HG02884 (cell line): ENCODE results near the gene EXOC6B.

Experiments
- ATAC-seq: cut with Tn5 transposase; IDR thresholded peaks from one replicate; pipeline ENCODE4 v1.9.1; 2021; ENCODE audit warnings: mild to moderate bottlenecking, moderate library complexity; ENCODE audit not compliant: unreplicated experiment

Gene EXOC6B

DNA sequence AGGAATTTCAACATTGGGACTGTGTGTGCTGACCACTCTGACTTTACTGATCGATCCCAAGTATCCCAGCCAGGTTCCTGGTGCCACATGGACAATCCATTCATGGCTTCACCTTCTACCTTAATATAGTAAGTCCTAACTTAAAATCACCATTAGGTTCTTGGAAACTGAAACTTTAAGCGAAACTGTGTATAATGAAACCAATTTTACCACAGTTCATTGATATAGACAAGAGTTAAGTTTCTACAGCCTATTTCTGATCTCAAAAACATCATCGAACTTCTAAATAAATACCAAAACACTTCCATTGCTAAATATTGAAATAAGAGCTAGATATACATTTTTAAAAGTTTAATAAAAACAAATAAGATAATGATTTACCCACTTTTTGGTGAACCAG lies 4.4 kb upstream of the EXOC6B start:
- no peak for ATAC-seq

DNA sequence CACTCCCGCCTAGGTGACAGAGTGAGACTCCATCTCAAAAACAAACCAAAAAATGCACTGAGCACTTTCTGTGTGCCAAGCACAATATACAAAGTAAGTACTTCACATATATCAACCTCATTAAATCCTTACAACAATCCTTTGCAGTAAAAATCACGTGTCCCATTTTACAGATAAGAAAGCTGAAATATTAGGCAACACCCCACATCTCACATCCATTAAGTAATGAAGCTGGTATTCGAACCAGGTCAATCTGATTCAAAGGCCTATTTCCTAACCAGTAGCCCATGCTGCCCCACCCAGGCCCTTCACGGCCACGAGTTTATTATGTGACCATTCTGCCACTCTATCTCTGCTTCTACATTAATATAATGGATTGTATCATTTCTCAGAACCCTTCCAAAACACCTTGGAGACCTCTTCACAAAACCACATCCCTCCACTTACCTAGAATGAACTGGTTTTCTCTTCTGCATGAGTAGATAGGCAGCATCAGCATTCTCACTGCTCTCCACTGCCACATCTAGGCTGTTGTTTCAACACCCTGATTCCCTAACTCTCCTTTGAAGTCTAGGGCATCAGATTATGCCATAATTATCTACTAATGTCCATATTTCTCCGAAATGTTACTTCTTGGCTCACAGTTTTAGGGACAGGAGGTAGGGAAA lies 3.1 kb upstream of the EXOC6B start:
- ATAC-seq = no peak

DNA sequence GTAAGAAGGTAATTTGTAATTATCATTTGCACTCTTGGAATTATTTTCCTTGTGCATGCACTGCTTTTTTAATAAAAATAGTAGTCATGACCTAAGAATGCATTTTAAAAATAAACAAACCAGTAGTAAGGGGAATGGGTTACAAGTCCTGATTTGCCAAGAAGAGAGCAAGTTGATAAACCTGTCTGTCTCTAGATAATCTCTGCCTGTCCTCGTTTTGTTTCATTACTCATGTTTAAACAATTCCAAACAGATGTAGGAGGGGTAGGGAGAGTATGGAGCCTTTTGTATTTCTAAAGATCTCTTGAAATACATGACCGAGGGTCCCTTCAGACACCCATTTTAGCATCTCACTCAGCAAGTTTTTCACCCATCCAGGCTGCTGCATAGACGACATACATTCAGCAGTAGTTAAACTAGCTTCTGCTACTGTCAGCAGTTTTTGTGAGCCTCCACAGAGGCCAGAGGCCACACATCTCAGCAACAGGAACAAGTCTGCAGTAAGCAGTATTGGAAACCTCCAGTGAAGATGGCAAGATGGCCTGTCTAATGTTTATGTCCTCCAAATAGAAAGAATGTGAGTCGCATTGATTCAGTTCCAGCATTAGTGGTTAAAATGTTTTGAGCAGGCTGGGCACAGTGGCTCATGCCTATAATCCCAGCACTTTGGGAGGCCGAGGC lies 2.3 kb upstream of the EXOC6B start:
- ATAC-seq = no peak

- no peak for ATAC-seq
Measured at GRCh38 chr2:72827487-72827886, 1.7 kb upstream of the EXOC6B start.

DNA sequence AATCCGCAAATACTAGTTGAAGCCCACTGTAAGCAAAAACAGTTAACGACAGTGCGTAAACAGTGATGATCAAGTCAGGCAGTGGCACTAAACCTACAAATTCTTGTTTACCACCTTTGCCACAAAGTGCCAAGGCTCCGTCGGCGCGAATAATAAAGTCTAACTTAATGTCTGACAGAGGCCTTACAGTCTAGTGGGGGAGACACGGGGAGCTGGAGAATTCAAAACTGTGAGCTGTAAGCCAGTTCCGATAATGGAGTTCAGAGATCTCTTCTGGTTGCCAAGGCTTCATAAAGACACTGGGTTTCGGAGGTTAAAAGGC lies 284 bp upstream of the EXOC6B start:
- no peak for ATAC-seq

- no peak for ATAC-seq
Measured at GRCh38 chr2:72824224-72824842, 1.5 kb downstream of the EXOC6B start.

DNA sequence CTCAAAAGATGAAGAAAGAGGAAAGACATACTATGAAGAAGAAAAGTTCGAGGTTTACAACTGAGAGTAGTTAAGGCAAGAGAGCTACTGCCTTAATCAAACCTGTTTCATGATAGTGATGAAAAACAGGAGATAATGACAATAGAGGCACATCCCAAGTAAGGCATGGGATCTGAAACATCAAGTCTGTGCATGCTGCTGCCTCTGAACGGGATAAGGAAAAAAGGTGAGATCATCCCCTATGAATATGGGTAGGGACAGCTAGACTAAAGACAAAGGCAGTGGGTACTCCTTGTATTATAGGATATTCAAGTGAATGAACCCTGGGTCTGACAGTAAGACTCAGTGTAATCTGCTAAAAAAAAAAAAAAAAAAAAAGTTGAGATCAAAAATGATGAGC lies 3.0 kb downstream of the EXOC6B start:
- ATAC-seq = no peak

- no peak for ATAC-seq
Measured at GRCh38 chr2:72821983-72822382, 3.9 kb downstream of the EXOC6B start.

DNA sequence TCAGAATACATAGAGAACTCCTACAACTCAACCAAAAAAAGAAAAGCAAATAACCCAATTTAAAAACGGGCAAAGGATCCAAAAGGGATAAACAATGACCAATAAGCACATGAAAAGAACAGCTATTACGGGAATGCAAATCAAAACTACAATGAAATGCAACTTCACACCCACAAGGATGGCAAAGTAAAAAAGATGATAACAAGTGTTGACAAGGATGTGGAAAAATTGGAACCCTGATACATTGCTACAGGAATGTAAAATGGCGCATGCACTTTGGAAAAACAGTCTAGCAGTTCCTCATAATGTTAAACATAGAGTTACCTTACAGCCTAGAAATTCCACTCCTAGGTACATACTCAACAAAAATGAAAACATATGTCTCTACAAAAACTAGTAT lies 4.7 kb downstream of the EXOC6B start:
- no peak for ATAC-seq

DNA sequence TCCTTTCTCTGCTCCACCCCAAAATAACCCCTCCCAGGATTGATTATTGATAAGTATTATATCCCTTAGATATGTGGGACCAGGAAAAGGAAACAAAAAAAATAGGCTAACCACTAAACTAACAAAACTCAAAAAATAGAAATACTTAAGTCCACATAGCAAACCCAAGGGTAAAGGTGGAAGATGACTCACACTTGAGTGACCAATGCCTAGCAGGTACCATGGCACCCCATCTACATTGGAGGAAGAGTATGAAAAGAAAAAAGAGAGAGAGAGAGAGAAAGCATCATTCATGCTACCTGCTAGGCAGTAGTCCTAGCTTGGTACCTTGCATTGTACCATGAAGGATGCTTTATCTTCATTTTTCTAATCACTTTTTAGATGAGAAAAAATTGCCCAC lies 6.3 kb downstream of the EXOC6B start:
- no peak for ATAC-seq

DNA sequence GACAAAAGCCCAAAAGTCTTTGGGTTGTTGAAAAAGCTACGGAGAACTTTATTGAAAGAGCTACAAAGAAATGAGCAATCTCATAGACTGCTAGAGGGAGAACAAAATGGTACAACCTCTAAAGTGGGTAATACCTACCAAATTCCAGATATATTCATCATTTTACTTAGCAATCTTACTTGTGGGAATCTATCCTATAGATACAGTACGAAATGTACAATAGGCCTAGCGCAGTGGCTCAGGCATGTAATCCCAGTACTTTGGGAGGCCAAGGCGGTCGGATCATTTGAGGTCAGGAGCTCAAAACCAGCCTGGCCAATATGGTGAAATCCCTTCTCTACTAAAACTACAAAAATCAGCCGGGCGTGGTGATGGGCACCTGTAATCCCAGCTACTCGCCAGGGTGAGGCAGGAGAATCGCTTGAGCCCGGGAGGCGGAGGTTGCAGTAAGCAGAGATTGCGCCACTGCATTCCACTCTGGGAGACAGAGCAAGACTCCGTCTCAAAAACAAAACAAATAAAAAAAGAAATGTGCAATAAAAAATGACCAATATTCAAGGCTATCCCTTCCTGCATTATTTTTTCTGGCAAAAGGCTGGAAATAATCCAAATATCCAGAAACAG lies 10.1 kb downstream of the EXOC6B start:
- ATAC-seq = no peak

- no peak for ATAC-seq
Measured at GRCh38 chr2:72813841-72814240, 12.0 kb downstream of the EXOC6B start.

- ATAC-seq = no peak
Measured at GRCh38 chr2:72810165-72810564, 15.7 kb downstream of the EXOC6B start.

- ATAC-seq = no peak
Measured at GRCh38 chr2:72809095-72809494, 16.7 kb downstream of the EXOC6B start.

GRCh38 chr2:72806280-72806945 lies 19.4 kb downstream of the EXOC6B start:
- ATAC-seq = no peak

DNA sequence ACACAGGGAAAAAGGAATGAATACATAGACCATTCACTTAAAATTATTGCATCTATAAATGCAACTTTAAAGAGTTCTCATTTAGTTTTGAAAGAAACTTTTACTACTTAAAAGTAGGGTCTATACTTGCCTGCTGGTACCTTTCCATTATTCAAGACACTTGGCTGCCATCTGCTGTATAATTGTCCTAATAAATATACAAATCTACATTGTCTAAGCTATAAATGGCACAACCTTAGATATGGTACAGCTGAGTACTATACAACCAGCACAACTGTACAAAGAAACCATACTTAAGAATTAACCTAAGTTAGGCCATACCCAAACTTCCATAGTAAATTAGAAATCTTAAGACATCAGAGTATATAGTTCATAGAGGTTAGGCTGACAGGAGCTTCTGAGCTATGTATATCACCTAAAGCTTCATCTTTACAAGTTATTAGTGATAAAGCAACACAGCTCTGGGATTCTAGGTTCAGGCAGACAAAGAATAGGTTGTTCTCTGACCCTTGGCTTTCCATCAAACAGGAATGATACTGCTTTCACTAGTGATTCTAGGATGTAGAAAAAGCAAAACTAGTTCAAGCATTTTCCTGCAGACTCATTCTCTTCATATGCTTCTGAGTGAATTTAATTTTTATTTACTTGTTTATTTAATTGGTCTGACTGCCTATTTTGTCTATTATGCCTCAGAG lies 22.1 kb downstream of the EXOC6B start:
- ATAC-seq = no peak

GRCh38 chr2:72803151-72803550 lies 22.7 kb downstream of the EXOC6B start:
- no peak for ATAC-seq

GRCh38 chr2:72800492-72800891 lies 25.3 kb downstream of the EXOC6B start:
- no peak for ATAC-seq

DNA sequence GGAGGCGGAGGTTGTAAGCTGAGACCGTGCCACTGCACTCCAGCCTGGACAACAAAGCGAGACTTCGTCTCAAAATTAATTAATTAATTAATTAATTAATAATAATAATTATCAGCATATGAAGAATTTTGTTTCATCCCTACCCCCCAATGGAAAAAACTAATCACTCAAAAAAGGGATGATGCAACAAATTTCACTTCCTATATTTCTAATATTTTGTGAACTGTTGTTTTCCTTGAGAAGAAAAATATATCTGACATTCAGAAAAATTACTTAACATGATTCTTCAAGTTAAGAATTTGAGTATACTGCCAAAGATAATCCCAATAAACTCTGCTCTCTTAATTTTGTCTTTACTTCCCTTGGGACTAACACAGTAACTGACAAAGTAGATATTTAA lies 28.1 kb downstream of the EXOC6B start:
- no peak for ATAC-seq

- no peak for ATAC-seq
Measured at GRCh38 chr2:72796766-72797165, 29.1 kb downstream of the EXOC6B start.

DNA sequence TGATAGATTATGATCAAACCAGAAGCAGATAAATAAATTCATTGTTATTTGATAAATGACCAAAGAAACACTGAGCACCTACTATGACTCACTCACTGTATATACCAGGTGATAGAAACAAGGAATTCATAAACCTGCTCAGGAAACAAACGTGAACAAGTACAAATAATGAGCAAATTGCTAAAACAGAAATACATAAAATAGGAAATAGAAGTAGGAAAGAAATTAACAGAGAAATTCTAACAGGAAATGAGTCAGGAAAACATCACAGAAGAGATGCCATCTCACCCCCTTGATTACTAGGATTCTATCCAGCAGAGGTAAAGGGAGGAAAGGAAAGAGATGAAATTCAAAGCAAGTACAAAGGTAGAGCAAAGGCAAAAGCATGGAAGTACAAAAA lies 31.3 kb downstream of the EXOC6B start:
- ATAC-seq = no peak
